ENCODE data around the gene PRR16. TPM values are rescaled to one million over a fixed set of nuclear protein-coding genes. Genes with fewer than 3 reads are reported as not detected.

The PRR16 gene
- total RNA-seq, 1 experiment from 2014 or later: not detected

- no peaks in the 10 kb centered on the region for H3K36me3 ChIP-seq (ENCODE audit: control insufficient read depth, insufficient read depth, low read length)
- no peak for DNase-seq (ENCODE audit: low read depth, low spot score)
- intact Hi-C loops (cut with micrococcal nuclease; ENCODE audit: unreplicated experiment) (no loop called here), in situ Hi-C loops (cut with HindIII; ENCODE audit: low pct_unique_long_range_greater_than_20kb, low sequenced_read_pairs) (no loop called here)
- BruUV-seq (replicated peaks): no TSS peak
- POLR2A ChIA-PET: interaction anchor here (0.6 kb wide), 1 partner anchor 225 kb away, joined by 3 read pairs; no protein-coding TSS in a partner anchor
- ATAC-seq: no peak
- H3K9me3 ChIP-seq (ENCODE audit: control insufficient read depth, insufficient read depth, low read depth, low read length): 0 out of 2 replicates have a peak, but pooled peaks cover 5% of the 10 kb centered on the region
- CTCF ChIA-PET: no interaction called here
- no peak overlapping the region for H3K27ac ChIP-seq (ENCODE audit: low read length)
- H3K4me3 ChIP-seq (ENCODE audit: low read depth in 2 of 2, low read length in 2 of 2): no peak overlapping the region
- no peaks in the 10 kb centered on the region for H3K27me3 ChIP-seq (ENCODE audit: control insufficient read depth, insufficient read depth, low read length)
- TF ChIP-seq POLR2AphosphoS5 (IDR thresholded peaks at IDR 0.05; ENCODE audit: low read depth, low read length) (no peak), REST (IDR thresholded peaks at IDR 0.05; ENCODE audit: insufficient read depth in 1 of 2, low read depth in 2 of 2, low read length in 1 of 2) (no peak), SIN3A (IDR thresholded peaks at IDR 0.05; ENCODE audit: borderline replicate concordance, insufficient read depth, low read depth, low read length) (no peak), CTCF (IDR thresholded peaks at IDR 0.05) (no peak), TCF7L2 (IDR thresholded peaks at IDR 0.05; ENCODE audit: low read depth, low read length) (no peak)
- no peaks in the 10 kb centered on the region for H3K4me1 ChIP-seq (ENCODE audit: control insufficient read depth, insufficient read depth, low read length)
These were observed 35.9 kb downstream of the PRR16 start for GRCh38 chr5:120499876-120500563.

GRCh38 chr5:120502531-120502930 lies 38.4 kb downstream of the PRR16 start:
- in situ Hi-C loops (cut with HindIII; ENCODE audit: low pct_unique_long_range_greater_than_20kb, low sequenced_read_pairs) (no loop called here), intact Hi-C loops (cut with micrococcal nuclease; ENCODE audit: unreplicated experiment) (no loop called here)
- DNase-seq (ENCODE audit: low read depth, low spot score) (no peak), ATAC-seq (no peak)
- no TSS peak for BruUV-seq (replicated peaks)
- H3K4me3 ChIP-seq (ENCODE audit: low read depth in 2 of 2, low read length in 2 of 2): no peak overlapping the region
- POLR2A ChIA-PET: interaction anchor here (0.7 kb wide), 1 partner anchor 440 kb away, joined by 11 read pairs; no protein-coding TSS in a partner anchor
- no peaks in the 10 kb centered on the region for H3K36me3 ChIP-seq (ENCODE audit: control insufficient read depth, insufficient read depth, low read length)
- H3K4me1 ChIP-seq (ENCODE audit: control insufficient read depth, insufficient read depth, low read length): no peaks in the 10 kb centered on the region
- CTCF ChIA-PET: no interaction called here
- 0 out of 2 replicates have a peak, but pooled peaks cover 2% of the 10 kb centered on the region for H3K9me3 ChIP-seq (ENCODE audit: control insufficient read depth, insufficient read depth, low read depth, low read length)
- TF ChIP-seq POLR2AphosphoS5 (IDR thresholded peaks at IDR 0.05; ENCODE audit: low read depth, low read length) (no peak), CTCF (IDR thresholded peaks at IDR 0.05) (no peak), SIN3A (IDR thresholded peaks at IDR 0.05; ENCODE audit: borderline replicate concordance, insufficient read depth, low read depth, low read length) (no peak), TCF7L2 (IDR thresholded peaks at IDR 0.05; ENCODE audit: low read depth, low read length) (no peak), REST (IDR thresholded peaks at IDR 0.05; ENCODE audit: insufficient read depth in 1 of 2, low read depth in 2 of 2, low read length in 1 of 2) (no peak)
- no peak overlapping the region for H3K27ac ChIP-seq (ENCODE audit: low read length)
- no peaks in the 10 kb centered on the region for H3K27me3 ChIP-seq (ENCODE audit: control insufficient read depth, insufficient read depth, low read length)

All from Panc1 (cell line).